NCI-H82 treated with DMSO at 0.1 percent for 48 hours (cell line): ENCODE data around the gene QRFP.

Experiments
- DNase-seq: peaks from one replicate; lab custom pipeline; 2025; ENCODE audit not compliant: unreplicated experiment; lab: John Stamatoyannopoulos, UW

QRFP gene

GRCh38 chr9:130896233-130897014 lies at the start of gene QRFP:
QRFP (minus strand) TSS chr9:130896812; CDS start chr9:130893838, 2,974 bp downstream.
- DNase-seq: no peak

GRCh38 chr9:130945173-130945572 lies 48.6 kb upstream of the QRFP start:
- no peak for DNase-seq

- DNase-seq: no peak
Observed at GRCh38 chr9:130944510-130945058, 48.0 kb upstream of the QRFP start.

GRCh38 chr9:130943777-130944176 lies 47.2 kb upstream of the QRFP start:
- no peak for DNase-seq

GRCh38 chr9:130943221-130943620 lies 46.6 kb upstream of the QRFP start:
- no peak for DNase-seq

GRCh38 chr9:130942679-130943078 lies 46.1 kb upstream of the QRFP start:
- DNase-seq: no peak

- no peak for DNase-seq
Observed at GRCh38 chr9:130942084-130942483, 45.5 kb upstream of the QRFP start.

- DNase-seq: no peak
Observed at GRCh38 chr9:130940693-130941576, 44.3 kb upstream of the QRFP start.

GRCh38 chr9:130940027-130940549 lies 43.5 kb upstream of the QRFP start:
- DNase-seq: no peak

- no peak for DNase-seq
Observed at GRCh38 chr9:130939405-130940026, 42.9 kb upstream of the QRFP start.

GRCh38 chr9:130938652-130939404 lies 42.2 kb upstream of the QRFP start, which contains the start of gene FIBCD1:
FIBCD1 (minus strand) TSS chr9:130939247; CDS start chr9:130938607, 640 bp downstream.
- DNase-seq: no peak

- no peak for DNase-seq
Observed at GRCh38 chr9:130938184-130938651, 41.6 kb upstream of the QRFP start.

- DNase-seq: no peak
Observed at GRCh38 chr9:130937146-130938076, 40.8 kb upstream of the QRFP start.

GRCh38 chr9:130936285-130937117 lies 39.9 kb upstream of the QRFP start:
- DNase-seq: no peak

- no peak for DNase-seq
Observed at GRCh38 chr9:130935648-130936271, 39.1 kb upstream of the QRFP start.

GRCh38 chr9:130934702-130935647 lies 38.4 kb upstream of the QRFP start:
- no peak for DNase-seq

GRCh38 chr9:130934246-130934645 lies 37.6 kb upstream of the QRFP start:
- DNase-seq: no peak
